ENCODE results near the gene NUP153.

NUP153 gene

GRCh38 chr6:17687136-17687535 lies 19.6 kb downstream of the NUP153 start:
- no peak for DNase-seq (ENCODE audit: low read depth in 1 of 2, low spot score in 1 of 2)
- Histone ChIP-seq H3K27me3 (ENCODE audit: insufficient read depth, poor library complexity, severe bottlenecking) (no peaks in the 10 kb centered on the region), H3K27ac (replicated peaks) (no peak overlapping the region), H3K4me3 (replicated peaks; ENCODE audit: insufficient read depth, low read length) (no peak overlapping the region)
- no peak for TF ChIP-seq CTCF (IDR thresholded peaks at IDR 0.05; ENCODE audit: insufficient read depth, low read length)
- TF ChIP-seq GABPA (IDR thresholded peaks at IDR 0.05; ENCODE audit: low read depth): no peak
- TF ChIP-seq SPI1 (IDR thresholded peaks at IDR 0.05; ENCODE audit: borderline replicate concordance, low read depth): no peak
- no peak for TF ChIP-seq REST (IDR thresholded peaks at IDR 0.05; ENCODE audit: insufficient replicate concordance, low read depth)
- no peak for TF ChIP-seq POLR2AphosphoS5 (IDR thresholded peaks at IDR 0.05; ENCODE audit: low read depth)

DNA sequence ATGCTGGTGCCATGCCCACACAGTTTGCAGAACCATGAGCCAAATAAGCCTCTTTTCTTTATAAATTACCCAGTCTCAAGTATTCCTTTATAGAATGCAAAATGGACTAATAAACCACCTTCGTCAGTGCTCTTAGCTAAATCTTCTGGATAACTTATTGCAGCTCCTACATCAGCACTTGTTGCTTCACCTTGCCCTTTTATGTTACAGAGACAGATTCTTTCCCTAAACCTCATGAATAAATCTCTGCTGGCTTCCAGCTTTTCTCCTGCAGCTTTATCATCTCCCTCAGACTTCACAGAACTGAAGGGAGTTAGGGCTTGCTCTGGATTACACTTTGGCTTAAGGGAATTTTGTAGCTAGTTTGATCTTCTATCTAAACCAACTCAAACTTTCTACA lies 22.6 kb downstream of the NUP153 start:
- Histone ChIP-seq H3K4me3 (replicated peaks; ENCODE audit: insufficient read depth, low read length) (no peak overlapping the region), H3K27ac (replicated peaks) (no peak overlapping the region), H3K27me3 (ENCODE audit: insufficient read depth, poor library complexity, severe bottlenecking) (no peaks in the 10 kb centered on the region)
- no peak for TF ChIP-seq GABPA (IDR thresholded peaks at IDR 0.05; ENCODE audit: low read depth)
- TF ChIP-seq CTCF (IDR thresholded peaks at IDR 0.05; ENCODE audit: insufficient read depth, low read length): no peak
- TF ChIP-seq POLR2AphosphoS5 (IDR thresholded peaks at IDR 0.05; ENCODE audit: low read depth): no peak
- no peak for TF ChIP-seq REST (IDR thresholded peaks at IDR 0.05; ENCODE audit: insufficient replicate concordance, low read depth)
- TF ChIP-seq SPI1 (IDR thresholded peaks at IDR 0.05; ENCODE audit: borderline replicate concordance, low read depth): no peak
- no peak for DNase-seq (ENCODE audit: low read depth in 1 of 2, low spot score in 1 of 2)

DNA sequence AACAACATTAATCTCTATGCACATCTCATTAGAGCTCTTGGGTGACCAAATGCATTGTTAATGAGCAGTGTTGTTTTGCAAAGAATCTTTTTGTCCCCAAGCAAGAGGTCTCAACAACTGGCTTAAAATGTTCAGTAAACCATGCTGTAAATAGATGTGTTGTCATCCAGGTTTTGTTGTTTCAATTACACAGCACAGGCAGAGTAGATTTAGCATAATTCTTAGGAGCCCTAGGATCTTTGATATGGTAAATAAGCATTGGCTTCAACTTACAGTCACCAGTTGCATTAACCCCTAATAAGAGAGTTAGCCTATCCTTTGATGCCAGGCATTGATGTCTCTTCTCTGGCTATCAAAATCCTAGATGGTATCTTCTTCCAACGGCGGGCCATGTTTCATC lies 23.3 kb downstream of the NUP153 start:
- Histone ChIP-seq H3K4me3 (replicated peaks; ENCODE audit: insufficient read depth, low read length) (no peak overlapping the region), H3K27ac (replicated peaks) (no peak overlapping the region), H3K27me3 (ENCODE audit: insufficient read depth, poor library complexity, severe bottlenecking) (no peaks in the 10 kb centered on the region)
- no peak for DNase-seq (ENCODE audit: low read depth in 1 of 2, low spot score in 1 of 2)
- TF ChIP-seq POLR2AphosphoS5 (IDR thresholded peaks at IDR 0.05; ENCODE audit: low read depth) (no peak), CTCF (IDR thresholded peaks at IDR 0.05; ENCODE audit: insufficient read depth, low read length) (no peak), REST (IDR thresholded peaks at IDR 0.05; ENCODE audit: insufficient replicate concordance, low read depth) (no peak), GABPA (IDR thresholded peaks at IDR 0.05; ENCODE audit: low read depth) (no peak), SPI1 (IDR thresholded peaks at IDR 0.05; ENCODE audit: borderline replicate concordance, low read depth) (no peak)
